Measurements from ENCODE around the gene COX10.

GRCh38 chr17:14156689-14157088 is 87.4 kb downstream of the COX10 start:
- TF ChIP-seq EZH2 (IDR thresholded peaks at IDR 0.05; ENCODE audit: insufficient read depth, poor library complexity, severe bottlenecking) (no peak), EZH2phosphoT487 (IDR thresholded peaks at IDR 0.05; ENCODE audit: insufficient read depth, low read depth) (no peak)

All from GM23248 (cell line).